SK-N-SH (cell line): ENCODE results near the gene ERV3-1. TPM values are rescaled to one million over a fixed set of nuclear protein-coding genes. Genes with fewer than 3 reads are reported as not detected.

Source experiments
- polyA plus RNA-seq, 3 experiments: library from polyadenylated mRNA; depleted of rRNA; stranded (reverse); fragments of >200 nt; gene quantifications; 2 replicates each; pipeline ENCODE4 v1.2.3, GENCODE V29; 2012
- small RNA-seq, 7 experiments: library from RNA; depleted of rRNA; stranded (forward); fragments of <200 nt; gene quantifications; one replicate each; pipeline ENCODE3, GENCODE V24; 2012

The ERV3-1 gene
- polyA plus RNA-seq, 1 of the 3 experiments (the other 2 are of a cell fraction) = 8.4 TPM

Small RNA genes lying within 50 kb of the gene (small RNA-seq; reads per million reads assigned to genes)
- 0 reads per million in 7 experiments for gene RNU6-1229P

Other genes with a start within 250 kb of the ERV3-1 start
- 4.9 and 6.6 TPM in 2 replicates for gene ZNF138, start 212.3 kb downstream of the ERV3-1 start, polyA plus RNA-seq (2012; rRNA removed)
- gene ZNF273, start 103.4 kb downstream of the ERV3-1 start, polyA plus RNA-seq (2012; rRNA removed) = 2.3 and 3.0 TPM in 2 replicates
- 3.8 and 6.5 TPM in 2 replicates for gene ZNF117, start 15.7 kb downstream of the ERV3-1 start, polyA plus RNA-seq (2012; rRNA removed)